Inflammatory macrophage treated with lipopolysaccharide for 4 hours (primary cell): ENCODE measurements around the gene ZNF326.
A peak's percentile ranks its signal among the peaks of the same experiment; 100 is the strongest.

Experiments
- DNase-seq: peaks from one replicate; pipeline ENCODE4 v3.0.0-alpha.2; 2020

The ZNF326 gene

GRCh38 chr1:89994805-89995597 lies at the start of gene ZNF326:
TSS of gene ZNF326 (plus strand) at chr1:89995110. CDS start at chr1:89995258, 148 bp downstream.
- peak; percentile 94 for DNase-seq

GRCh38 chr1:89945852-89946476 lies 48.9 kb upstream of the ZNF326 start:
- DNase-seq = no peak

- peak; percentile 31 for DNase-seq
These were observed 48.4 kb upstream of the ZNF326 start for GRCh38 chr1:89946532-89946931.

- no peak for DNase-seq
These were observed 46.1 kb upstream of the ZNF326 start for GRCh38 chr1:89948722-89949345.

- DNase-seq = no peak
These were observed 44.8 kb upstream of the ZNF326 start for GRCh38 chr1:89949991-89950624.

- no peak for DNase-seq
These were observed 44.2 kb upstream of the ZNF326 start for GRCh38 chr1:89950703-89951102.

GRCh38 chr1:89951766-89952604 lies 42.9 kb upstream of the ZNF326 start:
- DNase-seq = peak; percentile 43

- DNase-seq = no peak
These were observed 42.2 kb upstream of the ZNF326 start for GRCh38 chr1:89952605-89953130.

- peak; percentile 64 for DNase-seq
These were observed 41.7 kb upstream of the ZNF326 start for GRCh38 chr1:89953131-89953626.

- DNase-seq = no peak
These were observed 41.0 kb upstream of the ZNF326 start for GRCh38 chr1:89953929-89954328.

GRCh38 chr1:89954401-89954800 lies 40.5 kb upstream of the ZNF326 start:
- DNase-seq = no peak

GRCh38 chr1:89955311-89956205 lies 39.4 kb upstream of the ZNF326 start:
- no peak for DNase-seq

GRCh38 chr1:89957107-89957506 lies 37.8 kb upstream of the ZNF326 start:
- DNase-seq = peak; percentile 52

GRCh38 chr1:89958851-89959654 lies 35.9 kb upstream of the ZNF326 start:
- no peak for DNase-seq

GRCh38 chr1:89959719-89960118 lies 35.2 kb upstream of the ZNF326 start:
- no peak for DNase-seq

GRCh38 chr1:89962024-89962741 lies 32.7 kb upstream of the ZNF326 start:
- no peak for DNase-seq

GRCh38 chr1:89962742-89963075 lies 32.2 kb upstream of the ZNF326 start:
- DNase-seq = no peak

GRCh38 chr1:89965193-89965768 lies 29.6 kb upstream of the ZNF326 start:
- DNase-seq = no peak

- peak; percentile 41 for DNase-seq
These were observed 28.3 kb upstream of the ZNF326 start for GRCh38 chr1:89966656-89967055.
